ENCODE results near the gene ZMYND19.

GRCh38 chr9:137580954-137581322 is 9.4 kb downstream of the ZMYND19 start:
- TF ChIP-seq CTCF (IDR thresholded peaks at IDR 0.05; ENCODE audit: insufficient read depth, low read length, poor library complexity, severe bottlenecking) (no peak), EZH2phosphoT487 (conservative IDR thresholded peaks at IDR 0.05; ENCODE audit: low read length) (no peak)
